ENCODE results near the gene DNAH9.

DNA sequence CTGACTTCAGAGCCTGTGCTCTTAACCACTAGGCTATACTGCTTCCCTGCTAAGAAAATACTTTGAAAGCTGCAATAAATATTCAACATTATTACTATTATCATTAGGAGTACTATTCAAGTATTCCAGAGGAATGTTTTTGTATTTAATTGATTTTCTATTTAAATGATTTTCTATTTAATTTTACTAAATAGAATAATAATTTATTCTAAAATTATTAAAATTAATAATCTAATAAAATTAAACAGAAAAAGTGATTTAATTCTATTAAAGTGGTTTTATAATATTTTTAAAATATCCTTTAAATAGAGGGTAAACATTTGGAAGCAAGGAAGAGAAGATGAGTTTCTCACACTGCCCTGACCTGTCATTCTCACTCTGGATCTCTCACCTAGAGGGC, 173.8 kb downstream of the DNAH9 start:
- no peak for TF ChIP-seq CTCF (IDR thresholded peaks at IDR 0.05)
- TF ChIP-seq POLR2A (IDR thresholded peaks at IDR 0.05) = no peak

All from Peyer's patch (tissue), 4 donors.